B cell (primary cell): ENCODE data around the gene WRNIP1.

Experiments
- CTCF ChIP-seq: fragments of 200-600 bp; IDR thresholded peaks from one replicate; pipeline ENCODE4 v1.8.0; 2022; ENCODE audit warnings: antibody characterized with exemption, mild to moderate bottlenecking
- EZH2 ChIP-seq: IDR thresholded peaks from 2 replicates; pipeline ENCODE4 v1.6.1; 2012; ENCODE audit warnings: borderline replicate concordance, low read depth, mild to moderate bottlenecking, moderate library complexity, low read length; ENCODE audit not compliant: insufficient read depth, poor library complexity, severe bottlenecking

DNA sequence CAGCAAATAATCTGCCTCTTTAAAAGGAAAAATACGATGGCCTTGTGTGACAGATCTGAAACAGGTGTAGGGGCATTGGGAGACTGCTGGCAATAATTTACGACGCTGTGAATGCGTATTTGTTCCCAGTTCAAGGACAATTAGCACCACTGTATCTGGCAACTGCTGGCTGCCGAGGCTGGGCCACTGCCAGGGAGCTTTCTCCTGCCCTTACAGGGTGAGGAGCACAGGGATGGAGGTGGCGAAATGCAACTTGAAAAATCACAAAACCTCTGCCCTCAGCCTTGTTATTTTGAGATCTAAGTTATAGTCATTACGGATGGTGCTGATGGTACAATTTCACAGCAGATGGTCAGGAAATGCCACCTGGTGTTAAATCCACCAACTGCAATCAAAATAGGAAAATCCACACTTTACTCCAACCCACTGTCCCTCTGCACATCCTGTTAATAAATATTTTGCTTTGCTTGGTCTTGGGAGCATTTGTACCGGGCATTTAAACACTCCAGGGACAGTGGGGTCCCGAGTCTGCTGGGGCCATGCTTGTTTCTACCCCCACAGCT is 20.9 kb upstream of the WRNIP1 start:
- no peak for TF ChIP-seq CTCF
- TF ChIP-seq EZH2: no peak
